HG02852 (cell line): ENCODE results near the gene TMC8.
"Not testable (repeated sequence)": the region's sequence is repeated elsewhere in the genome, so short reads cannot be mapped to it uniquely, and the experiment has no call there.

Experiments used
- ATAC-seq: cut with Tn5 transposase; IDR thresholded peaks from one replicate; pipeline ENCODE4 v1.9.1; 2021; ENCODE audit warnings: mild to moderate bottlenecking, moderate library complexity; ENCODE audit not compliant: unreplicated experiment

Gene TMC8

DNA sequence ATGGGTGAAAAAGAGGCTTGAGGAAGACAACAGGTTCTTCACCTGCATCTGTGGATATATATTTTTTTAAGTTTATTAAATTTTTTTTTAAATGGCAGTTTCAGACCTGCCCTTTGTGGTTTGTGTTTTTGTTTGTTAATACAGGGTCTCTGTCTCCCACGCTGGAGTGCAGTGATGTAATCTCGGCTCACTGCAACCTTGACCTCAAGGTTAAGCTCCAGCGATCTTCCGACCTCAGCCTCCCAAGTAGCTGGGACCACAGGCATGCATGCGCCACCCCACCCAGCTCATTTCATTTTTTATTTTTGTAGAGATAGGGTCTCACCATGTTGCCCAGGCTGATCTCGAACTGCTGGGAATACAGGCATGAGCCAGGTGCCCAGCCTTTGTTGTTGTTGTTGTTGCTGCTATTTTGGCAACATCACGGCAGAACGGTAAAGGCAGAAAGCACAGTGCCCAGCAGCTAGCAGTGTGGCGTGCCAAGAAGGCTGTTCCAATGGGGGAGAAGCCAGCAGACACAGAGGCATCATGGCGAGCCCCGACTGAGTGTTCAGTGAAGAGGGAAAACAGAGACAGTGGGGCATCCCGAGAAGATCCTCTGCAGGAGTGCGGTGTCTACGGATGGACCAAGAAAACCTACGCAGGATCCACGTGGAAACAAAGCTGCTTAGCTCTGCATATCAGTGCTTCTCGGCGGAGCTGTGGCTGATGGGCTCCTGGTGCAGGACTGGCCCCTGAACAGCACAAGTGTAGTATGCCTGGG is 21.7 kb upstream of the TMC8 start:
- ATAC-seq: no peak

DNA sequence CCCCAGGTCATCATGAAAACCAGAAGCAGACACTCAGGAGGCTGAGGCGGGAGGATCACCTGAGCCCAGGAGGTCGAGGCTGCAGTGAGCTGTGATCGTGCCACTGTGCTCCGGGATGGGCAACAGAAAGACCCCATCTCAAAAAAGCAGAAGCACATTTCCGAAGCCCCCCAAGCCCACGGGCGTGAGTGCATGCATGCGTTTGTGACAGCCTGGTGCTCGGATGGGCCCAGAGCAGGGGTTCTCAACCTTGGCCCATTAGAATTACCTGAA is 21.1 kb upstream of the TMC8 start:
- ATAC-seq: no peak

GRCh38 chr17:78110363-78111015 is 20.1 kb upstream of the TMC8 start:
- no peak for ATAC-seq

- ATAC-seq: no peak
These were observed 19.4 kb upstream of the TMC8 start for GRCh38 chr17:78111016-78111726.

DNA sequence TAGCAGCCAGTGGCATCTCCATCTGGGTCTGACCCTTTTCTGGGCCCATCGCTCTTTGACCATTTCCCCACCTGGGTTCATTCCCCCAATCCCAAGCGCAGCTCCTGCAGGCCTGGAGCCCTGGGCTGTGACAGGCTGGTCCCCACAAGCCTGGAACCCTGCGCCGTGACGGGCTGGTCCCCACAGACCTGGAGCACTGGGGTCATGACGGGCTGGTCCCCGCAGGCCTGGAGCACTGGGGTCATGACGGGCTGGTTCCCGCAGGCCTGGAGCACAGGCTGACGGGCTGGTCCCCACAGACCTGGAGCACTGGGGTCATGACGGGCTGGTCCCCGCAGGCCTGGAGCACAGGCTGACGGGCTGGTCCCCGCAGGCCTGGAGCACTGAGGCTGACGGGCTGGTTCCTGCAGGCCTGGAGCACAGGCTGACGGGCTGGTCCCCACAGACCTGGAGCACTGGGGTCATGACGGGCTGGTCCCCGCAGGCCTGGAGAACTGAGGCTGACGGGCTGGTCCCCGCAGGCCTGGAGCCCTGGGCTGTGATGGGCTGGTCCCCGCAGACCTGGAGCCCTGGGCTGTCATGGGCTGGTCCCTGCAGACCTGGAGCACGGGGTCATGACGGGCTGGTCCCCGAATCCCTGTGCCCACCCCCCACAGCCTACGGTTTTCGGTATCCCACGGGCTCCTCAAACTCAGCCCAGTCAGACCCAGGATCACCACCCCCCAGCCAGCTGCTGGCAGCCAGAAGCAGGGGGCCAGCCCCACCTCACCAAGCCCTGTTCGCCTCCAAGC is 18.6 kb upstream of the TMC8 start:
- ATAC-seq: no peak

- no peak for ATAC-seq
These were observed 17.8 kb upstream of the TMC8 start for GRCh38 chr17:78112518-78113471.

DNA sequence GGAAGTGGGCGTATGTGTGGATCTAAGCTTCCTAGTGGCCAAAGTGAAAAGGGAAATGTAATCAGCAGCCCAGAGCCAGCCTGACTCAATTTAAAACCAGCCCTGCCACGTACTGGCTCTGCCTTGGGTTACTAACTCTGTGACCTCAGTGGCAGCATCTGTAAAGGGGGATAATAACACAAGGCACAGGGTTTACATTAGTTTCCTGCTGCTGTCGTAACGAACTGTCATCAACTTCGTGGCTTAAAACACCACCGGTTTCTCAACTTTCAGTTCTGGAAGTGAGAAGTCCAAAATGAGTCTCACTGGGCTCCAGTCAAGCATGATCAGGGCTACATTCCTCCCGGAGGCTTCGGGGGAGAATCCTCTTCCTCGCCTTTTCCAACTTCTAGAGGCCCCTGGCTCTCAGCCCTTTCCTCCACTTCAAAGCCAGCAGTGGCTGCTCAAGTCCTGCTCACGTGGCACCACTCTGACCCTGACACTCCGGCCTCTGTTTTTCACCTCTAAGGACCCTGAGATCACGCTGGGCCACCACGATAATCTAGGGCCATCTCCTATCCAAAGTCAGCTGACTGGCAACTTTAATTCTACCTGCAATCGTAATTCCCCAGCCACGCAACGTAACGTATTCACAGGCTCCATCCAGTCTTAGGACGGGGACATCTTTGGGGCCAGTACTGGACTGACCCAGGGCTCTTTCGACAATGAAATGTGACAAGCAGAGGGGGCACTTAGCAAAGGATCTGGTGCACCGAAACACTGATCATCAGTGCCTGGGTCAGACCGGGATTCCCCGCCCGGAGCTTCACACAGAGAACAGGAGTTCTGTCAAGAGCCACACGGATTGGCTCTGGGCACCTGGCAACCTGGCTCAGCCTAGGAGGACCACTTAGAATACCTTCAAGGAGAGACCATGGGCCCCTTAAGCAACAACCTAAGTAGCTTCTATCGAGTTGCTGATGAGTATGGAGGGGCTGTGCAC is 16.5 kb upstream of the TMC8 start:
- ATAC-seq: no peak

DNA sequence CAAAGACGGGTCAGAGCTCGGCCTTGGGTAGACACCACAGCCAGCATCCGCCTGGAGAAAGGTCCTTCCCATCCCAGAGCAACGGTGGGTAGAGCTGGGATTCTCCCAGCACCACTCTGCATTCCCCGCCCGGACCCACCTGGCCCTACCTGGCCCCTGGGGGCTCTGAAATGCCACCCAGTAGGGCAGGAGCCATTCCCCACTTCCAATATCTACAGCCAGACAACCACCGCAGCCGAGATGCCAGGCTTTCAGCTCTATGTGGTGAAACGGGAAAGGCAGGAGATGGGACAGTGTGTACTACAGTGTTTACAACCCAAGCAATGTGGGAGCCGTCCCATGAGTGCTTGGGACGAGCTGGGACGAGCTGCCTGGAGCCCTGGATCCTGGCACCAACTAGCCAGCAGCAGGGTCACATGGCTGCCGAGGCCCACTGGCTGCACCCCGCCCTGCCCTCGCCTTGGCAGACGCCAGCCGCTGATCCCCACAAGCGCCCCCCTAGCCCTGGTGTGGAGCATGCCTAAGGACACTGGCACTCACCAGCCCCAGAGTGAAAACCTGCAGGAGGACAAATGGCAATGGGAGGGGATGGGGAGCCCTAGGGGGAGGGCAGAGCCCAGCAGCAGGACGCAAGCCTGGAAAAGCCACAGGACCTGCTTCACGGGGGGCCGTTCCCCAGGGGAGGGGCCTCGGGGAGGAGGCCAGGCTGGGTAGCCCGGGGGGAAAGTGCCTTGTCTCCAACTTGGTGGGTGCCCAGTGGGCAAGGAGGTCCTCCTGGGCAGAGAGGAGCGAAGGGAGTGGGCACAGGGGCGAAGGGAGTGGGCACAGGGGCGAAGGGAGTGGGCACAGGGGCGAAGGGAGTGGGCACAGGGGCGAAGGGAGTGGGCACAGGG is 15.5 kb upstream of the TMC8 start:
- no peak for ATAC-seq

DNA sequence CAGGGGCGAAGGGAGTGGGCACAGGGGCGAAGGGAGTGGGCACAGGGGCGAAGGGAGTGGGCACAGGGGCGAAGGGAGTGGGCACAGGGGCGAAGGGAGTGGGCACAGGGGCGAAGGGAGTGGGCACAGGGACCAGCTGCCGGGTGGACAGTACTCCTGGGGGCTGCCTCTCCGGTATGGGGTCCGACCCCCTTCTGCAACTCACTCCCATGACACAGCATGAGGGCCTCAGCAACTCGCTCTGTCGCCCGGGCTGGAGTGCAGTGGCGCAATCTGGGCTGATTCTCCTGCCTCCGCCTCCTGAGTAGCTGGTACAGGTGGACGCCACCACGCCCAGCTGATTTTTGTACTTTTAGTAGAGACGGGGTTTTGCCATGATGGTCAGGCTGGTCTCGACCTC is 14.8 kb upstream of the TMC8 start:
- ATAC-seq: not testable (repeated sequence)

GRCh38 chr17:78116411-78116810 is 14.2 kb upstream of the TMC8 start:
- no peak for ATAC-seq

DNA sequence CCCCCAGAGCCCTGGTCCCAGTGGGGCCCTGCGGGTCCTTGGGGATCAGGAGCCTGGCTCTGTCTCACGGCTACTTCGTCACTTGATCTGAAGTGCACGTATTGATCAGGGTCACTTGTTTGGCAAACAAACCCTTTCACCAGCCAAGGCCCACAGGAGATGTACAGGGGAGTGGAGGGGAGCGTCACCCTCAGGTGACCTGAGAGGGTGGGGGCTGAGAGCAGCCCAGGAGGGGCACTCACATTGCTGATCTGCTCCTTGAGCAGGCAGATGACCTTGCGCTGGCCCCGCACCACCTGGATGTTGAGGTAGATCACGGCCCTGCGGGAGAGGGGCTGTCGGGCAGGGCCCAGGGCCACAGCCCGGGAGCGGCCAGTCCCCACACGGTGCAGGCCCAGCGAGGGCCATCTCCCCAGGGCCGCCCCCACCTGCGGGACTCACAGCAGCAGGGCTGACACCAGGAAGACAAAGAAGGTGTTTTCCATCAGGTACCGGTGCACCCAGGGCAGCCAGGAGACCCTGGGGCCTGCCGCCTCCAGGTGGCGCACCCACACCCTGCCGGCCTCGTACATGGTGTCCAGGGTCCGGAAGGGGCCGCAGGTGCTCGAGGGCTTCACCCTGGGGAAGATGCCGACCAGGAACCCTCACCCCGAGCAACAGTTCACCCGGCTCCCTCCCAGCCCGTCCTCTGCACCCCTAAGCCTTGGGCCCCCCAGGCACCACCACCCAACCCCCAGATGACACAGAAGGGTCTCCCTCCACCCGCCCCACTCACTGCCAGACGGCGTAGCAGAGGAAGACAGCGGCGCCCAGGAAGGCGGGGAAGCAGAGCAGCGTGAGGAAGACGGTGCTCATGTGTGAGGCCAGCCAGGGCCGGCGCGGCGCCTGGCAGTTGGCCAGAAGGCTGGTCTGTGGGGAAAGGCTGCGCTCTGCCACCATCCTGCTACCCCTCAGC is 13.3 kb upstream of the TMC8 start:
- no peak for ATAC-seq

DNA sequence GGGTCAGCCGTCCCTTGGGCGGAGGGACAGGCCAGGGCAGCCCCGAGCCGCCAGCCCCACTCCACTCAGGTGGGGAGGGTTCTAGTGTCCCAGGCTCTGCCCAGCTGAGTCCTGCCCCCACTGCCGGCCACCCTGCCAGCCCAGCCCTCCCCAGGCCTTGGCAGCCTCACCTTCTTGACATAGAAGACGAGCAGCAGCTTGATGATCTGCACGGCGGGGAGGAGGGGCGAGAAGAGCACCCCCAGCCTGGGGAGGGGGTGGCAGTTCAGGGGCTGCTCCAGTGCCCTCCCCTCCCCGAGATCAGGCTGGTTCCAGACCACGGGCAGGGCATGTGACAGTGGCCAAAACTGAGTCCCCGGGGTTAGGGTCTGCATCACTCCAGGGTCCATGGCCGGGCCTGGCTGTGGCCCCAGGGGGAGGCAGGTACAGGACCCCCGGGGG is 11.8 kb upstream of the TMC8 start:
- no peak for ATAC-seq

DNA sequence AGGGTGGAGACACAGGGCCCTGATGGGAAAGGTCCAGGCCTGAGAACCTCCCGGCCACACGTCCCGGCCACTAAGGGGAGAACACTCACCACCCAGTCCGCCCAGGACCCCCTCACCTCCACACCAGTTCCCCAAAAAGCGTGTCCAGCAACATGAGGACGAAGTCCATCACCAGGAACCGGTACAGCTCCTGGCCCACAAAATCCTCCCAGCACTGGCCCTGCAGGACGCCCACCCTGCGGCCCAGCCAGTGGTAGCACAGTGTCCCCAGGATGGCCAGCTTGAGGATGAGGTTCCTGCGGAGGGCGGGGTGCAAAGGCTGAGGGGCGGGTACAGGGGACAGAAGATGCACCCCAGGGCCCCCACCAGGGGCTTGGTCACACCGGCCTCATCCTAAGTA is 10.0 kb upstream of the TMC8 start:
- no peak for ATAC-seq

DNA sequence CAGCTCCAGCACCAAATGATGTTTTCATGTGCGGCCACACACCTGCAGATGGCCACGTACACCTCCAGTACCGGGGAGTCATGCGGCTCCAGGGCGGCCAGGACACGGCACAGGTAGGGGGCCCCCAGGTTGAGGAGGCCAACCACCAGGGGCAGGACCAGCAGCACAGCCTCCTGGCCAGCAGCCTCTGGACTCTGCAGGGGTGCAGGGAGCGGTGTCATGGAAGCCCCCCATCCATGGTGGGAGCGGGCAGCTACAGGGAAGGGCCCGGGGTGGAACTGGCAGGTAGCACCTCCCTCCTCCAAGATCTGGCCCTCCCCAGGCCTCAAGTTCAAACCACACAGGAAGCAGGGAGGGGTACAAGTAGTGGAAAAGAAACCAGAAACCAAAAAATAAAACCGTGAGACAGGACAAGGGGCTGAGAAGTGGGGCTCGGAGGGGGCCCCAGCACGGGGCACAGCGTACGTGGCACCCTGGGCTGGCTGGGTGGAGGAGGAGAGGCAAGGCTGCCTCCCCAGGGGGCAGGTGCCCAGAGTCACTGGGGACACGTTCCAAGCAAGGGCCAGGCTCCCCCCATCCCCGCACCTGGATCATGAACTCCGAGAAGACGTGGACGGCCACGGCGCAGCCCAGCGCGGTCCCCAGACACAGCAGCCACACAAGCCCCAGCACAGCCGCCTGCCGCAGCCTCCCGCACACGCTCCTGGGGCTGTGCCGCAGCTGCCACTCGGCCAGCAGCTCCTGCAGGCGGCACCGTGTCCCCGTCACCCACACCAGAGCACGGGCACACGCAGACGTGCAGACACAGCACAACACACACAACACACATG is 9.4 kb upstream of the TMC8 start:
- no peak for ATAC-seq

DNA sequence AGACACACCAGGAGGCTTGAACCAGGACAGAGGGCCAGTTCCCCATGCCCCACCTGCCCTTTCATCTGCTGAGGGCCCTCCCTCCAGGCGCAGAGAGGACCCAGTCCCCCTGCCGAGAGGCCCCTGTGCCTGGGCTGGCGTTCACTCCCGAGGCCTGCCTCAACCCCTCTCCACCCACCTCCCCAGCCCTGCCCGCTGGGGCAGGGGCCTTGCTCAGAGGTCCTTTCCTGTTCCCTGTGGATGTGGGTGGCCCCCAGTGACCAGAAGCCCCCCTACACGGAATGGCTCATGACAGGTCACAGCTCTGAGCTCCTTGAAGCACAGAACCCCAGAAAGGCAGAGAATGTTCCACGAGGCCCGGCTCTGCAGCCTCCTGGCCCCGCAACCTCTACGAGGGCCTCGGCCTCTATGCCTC is 8.8 kb upstream of the TMC8 start:
- ATAC-seq: no peak
